GM19043 (cell line): ENCODE measurements around the gene NPY.

Experiments used
- ATAC-seq: cut with Tn5 transposase; IDR thresholded peaks from one replicate; pipeline ENCODE4 v1.9.1; 2021; ENCODE audit warnings: low read depth; ENCODE audit not compliant: unreplicated experiment

Gene NPY

GRCh38 chr7:24312588-24312987 lies 28.6 kb downstream of the NPY start:
- ATAC-seq: no peak

DNA sequence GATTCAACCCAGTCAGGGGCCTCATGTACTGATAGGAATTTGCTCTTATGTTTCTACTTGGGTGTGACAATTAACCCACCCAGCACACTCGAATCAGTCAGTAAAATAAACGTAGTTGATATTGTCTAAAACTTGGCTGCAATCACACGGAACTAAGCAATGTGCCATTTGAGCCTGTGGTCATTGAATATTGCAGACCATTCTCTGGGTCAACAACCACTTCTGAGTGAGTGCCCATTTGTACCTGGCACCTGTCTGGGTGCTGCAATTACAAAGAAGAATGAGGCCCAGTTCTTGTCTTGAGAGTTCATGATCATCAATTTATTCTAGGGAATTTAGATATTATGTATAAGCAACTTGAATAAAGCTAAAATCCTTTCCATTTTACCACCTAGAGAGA lies 29.8 kb downstream of the NPY start:
- ATAC-seq: no peak

GRCh38 chr7:24316340-24316739 lies 32.4 kb downstream of the NPY start:
- ATAC-seq: no peak

DNA sequence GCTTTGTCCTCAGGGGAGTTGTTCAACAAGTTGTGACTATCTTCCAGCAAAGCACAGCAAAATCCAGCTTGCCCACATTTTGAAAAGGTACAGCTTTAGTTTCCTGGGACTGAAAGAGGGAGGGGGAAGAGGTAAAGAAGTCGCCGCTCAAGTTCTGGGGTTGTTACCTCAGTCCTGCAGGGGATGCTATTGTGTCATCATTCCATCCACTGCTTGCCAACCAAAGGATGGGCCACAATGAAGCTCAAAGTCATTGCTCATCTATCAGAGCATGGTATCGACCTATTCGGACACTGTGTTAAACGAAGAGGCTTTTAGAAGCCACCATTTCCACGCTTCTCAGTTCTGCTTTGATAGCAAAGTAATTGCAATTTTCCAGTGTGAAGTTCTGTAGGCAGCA lies 34.3 kb downstream of the NPY start:
- no peak for ATAC-seq

- ATAC-seq: no peak
These were observed 35.2 kb downstream of the NPY start for GRCh38 chr7:24319209-24319608.

DNA sequence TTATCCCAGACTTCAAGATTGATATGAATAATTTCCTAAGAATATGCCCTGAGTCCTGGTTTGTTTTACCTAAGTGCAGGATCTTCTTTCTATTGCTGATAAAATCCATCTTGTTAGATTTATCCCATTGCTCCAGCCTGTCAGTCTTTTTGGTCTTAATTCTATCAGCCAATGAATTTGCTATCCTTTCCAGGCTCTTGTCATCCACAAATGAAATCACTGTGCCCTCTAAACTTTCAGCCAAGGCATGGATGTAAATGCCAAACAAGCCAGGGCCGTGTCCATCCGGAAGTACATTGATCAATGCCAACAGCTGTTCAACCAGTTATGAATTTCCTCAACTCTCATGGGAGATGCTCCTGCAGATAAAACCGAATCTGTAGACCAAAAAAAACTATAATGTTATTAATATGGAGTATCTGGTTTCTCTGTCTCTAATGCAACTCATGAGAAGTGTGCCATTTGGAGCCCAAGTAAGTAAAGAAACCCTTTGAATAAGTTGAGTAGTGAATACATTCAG lies 40.0 kb downstream of the NPY start:
- ATAC-seq: no peak

DNA sequence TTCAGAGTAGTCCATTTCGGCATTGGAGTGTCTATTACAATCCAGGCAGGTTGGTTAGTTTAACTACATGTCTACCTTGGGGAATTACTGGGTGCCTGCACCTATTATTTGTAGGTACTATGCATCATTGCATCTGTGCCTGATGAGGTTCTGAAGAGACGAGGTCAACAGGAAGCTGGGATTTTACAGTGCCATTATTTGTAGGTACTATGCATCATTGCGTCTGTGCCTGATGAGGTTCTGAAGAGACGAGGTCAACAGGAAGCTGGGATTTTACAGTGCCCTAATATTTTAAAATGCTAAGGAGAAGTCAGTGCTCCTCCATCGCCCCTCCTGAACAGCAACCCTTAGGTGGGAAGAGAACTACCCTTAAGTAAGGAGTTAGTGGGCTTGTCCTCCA lies 41.7 kb downstream of the NPY start:
- peak; percentile 81 for ATAC-seq

- ATAC-seq: no peak
These were observed 44.1 kb downstream of the NPY start for GRCh38 chr7:24328050-24328449.

- no peak for ATAC-seq
These were observed 44.9 kb downstream of the NPY start for GRCh38 chr7:24328894-24329293.

DNA sequence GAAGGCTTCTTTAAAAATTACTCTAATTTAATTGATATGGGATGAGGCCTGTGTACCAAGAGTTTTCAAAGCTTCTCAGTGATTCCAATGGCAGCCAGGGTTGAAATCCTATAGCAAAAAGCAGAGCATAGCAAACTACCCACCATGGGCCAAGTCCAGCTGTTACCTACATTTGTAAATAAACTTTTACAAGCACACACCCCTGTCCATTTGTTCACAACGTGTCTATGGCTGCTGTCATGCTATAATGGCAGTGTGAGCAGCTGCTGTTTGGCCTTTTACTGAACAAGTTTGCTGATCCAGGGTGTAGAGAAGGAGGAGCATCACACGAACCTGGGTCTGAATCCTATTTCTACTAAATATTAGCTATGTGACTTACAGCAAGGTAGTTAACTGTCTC lies 50.0 kb downstream of the NPY start:
- no peak for ATAC-seq

DNA sequence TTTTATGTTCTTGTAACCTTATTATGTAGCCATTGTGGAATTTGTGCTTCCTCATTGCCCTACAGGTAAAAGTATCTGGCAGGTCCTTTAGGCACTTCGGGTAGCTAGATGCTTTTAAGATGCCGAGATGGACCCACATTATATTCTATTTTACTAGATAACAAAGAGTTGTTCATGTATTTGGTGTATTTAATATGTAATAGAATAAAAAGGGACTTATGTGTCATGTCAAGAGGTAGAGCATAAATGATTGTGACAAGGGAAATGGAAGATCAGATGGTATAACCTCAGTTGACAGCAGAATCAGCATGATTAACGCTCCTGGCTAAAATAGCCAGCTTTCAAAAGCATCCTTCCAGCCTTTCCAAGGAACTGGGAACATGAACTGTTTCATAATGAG lies 50.6 kb downstream of the NPY start:
- ATAC-seq: no peak

DNA sequence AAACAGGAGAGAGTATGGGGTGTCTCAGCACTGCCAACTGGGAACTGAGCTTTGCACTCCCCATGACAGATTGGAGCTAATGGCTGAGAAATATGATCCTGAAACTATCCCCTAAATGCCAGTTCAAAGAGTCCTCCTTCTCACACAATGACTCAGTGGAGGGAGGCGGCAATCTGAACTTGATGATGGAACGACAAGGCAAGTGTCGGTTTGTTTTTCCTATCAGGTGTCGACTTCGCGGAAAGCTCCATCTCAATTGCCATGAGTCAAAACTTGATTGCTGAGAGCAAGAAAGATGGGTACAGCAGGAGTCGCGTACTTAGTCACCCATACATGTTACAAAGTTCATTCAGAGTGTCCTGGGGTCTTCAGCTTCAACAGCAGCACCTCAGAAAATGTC lies 52.5 kb downstream of the NPY start:
- no peak for ATAC-seq

GRCh38 chr7:24337180-24337579 lies 53.2 kb downstream of the NPY start:
- ATAC-seq: no peak

DNA sequence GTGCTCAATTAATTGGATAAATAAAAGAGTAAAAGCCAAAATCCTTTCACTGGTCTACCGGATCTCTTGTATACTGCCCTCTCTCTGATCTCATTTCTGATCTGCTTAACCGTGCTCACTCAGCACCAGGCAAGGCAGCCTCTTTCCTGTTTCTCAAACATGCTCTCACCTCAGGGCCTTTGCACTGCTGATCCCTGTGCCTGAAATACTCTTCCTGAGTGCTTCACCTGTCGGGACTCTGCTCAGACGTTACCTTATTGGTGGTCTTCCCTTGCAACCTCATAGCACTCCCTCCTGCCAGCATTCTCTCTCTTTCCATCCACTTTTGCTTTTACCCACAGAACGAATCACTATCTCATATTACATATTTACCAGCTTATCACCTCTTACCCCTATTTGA lies 55.6 kb downstream of the NPY start:
- no peak for ATAC-seq

- no peak for ATAC-seq
These were observed 56.7 kb downstream of the NPY start for GRCh38 chr7:24340727-24341126.
